GM10266 (cell line): ENCODE data around the gene MCM3AP.

Experiments
- DNase-seq: peaks from one replicate; pipeline ENCODE4 v3.0.0; 2012; ENCODE audit errors: extremely low spot score
- TF ChIP-seq, protein P1 (sequence below): IDR thresholded peaks from 2 replicates; pipeline ENCODE4 v1.5.1; 2012; ENCODE audit warnings: mild to moderate bottlenecking, low read depth; ENCODE audit not compliant: control insufficient read depth, insufficient read depth; ENCODE audit errors: missing control alignments

MCM3AP gene

GRCh38 chr21:46308431-46308830 lies 23.0 kb upstream of the MCM3AP start:
- DNase-seq = no peak
- TF ChIP-seq, protein P1, sequence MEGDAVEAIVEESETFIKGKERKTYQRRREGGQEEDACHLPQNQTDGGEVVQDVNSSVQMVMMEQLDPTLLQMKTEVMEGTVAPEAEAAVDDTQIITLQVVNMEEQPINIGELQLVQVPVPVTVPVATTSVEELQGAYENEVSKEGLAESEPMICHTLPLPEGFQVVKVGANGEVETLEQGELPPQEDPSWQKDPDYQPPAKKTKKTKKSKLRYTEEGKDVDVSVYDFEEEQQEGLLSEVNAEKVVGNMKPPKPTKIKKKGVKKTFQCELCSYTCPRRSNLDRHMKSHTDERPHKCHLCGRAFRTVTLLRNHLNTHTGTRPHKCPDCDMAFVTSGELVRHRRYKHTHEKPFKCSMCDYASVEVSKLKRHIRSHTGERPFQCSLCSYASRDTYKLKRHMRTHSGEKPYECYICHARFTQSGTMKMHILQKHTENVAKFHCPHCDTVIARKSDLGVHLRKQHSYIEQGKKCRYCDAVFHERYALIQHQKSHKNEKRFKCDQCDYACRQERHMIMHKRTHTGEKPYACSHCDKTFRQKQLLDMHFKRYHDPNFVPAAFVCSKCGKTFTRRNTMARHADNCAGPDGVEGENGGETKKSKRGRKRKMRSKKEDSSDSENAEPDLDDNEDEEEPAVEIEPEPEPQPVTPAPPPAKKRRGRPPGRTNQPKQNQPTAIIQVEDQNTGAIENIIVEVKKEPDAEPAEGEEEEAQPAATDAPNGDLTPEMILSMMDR = no peak

GRCh38 chr21:46307625-46308024 lies 22.2 kb upstream of the MCM3AP start:
- TF ChIP-seq, protein P1 = no peak
- DNase-seq = no peak

DNA sequence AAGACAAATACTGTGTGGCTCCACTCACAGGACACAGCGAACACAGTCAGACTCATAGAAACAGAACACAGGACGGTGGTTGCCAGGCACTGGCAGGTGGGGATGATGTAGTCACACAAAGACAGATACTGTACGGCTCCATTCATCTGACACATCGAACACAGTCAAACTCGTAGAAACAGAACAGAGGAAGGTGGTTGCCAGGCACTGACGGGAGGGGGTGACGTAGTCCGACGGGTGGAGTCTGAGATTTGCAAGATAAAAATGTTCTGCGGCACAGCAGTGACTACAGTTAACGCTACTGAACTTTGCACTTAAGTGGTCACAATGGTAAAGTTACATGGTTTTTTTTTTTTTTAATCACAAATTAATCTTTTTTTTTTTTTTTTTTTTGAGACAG lies 19.5 kb upstream of the MCM3AP start:
- DNase-seq = no peak

DNA sequence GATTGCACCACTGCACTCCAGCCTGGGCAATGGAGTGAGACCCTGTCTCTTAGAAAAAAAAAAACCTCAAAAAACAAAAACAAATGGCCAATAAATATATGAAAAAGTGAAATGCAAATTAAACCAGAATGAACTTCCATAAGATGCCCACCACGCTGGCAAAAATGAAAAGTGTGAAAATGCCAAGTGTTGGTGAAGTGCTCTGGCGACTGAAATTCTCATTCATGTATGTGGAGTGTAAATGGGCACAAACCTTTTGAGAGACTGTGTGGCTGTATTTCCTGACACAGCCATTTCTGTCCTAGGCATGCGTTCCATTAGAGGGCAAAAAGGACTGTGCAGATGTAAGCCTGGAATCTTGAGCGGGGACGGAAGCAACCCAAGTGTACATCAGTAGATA lies 19.0 kb upstream of the MCM3AP start:
- TF ChIP-seq, protein P1 = no peak
- no peak for DNase-seq

More for the DNA sequence above, 19.5 kb upstream of the MCM3AP start:
- TF ChIP-seq, protein P1 = no peak

- DNase-seq = no peak
- TF ChIP-seq, protein P1 = no peak
Measured at GRCh38 chr21:46301759-46302158, 16.3 kb upstream of the MCM3AP start.

DNA sequence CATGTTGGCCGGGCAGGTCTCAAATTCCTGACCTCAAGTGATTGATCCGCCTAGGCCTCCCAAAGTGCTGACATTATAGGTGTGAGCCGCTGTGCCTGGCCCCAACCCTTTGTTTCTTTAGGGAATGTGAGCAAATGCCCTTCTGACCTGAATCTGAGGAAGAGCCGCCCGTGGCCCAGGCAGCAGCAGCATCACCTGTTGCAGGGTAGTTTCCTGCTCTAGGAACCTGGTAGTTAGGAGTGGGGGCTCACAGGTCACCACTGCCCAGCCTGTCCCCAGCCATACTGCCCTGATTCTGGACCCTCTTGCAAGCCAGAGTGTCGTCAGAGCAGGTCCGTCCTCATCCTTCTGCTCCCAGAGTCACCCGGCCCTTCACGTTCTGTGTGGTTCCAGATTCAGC lies 13.8 kb upstream of the MCM3AP start:
- TF ChIP-seq, protein P1 = no peak

DNA sequence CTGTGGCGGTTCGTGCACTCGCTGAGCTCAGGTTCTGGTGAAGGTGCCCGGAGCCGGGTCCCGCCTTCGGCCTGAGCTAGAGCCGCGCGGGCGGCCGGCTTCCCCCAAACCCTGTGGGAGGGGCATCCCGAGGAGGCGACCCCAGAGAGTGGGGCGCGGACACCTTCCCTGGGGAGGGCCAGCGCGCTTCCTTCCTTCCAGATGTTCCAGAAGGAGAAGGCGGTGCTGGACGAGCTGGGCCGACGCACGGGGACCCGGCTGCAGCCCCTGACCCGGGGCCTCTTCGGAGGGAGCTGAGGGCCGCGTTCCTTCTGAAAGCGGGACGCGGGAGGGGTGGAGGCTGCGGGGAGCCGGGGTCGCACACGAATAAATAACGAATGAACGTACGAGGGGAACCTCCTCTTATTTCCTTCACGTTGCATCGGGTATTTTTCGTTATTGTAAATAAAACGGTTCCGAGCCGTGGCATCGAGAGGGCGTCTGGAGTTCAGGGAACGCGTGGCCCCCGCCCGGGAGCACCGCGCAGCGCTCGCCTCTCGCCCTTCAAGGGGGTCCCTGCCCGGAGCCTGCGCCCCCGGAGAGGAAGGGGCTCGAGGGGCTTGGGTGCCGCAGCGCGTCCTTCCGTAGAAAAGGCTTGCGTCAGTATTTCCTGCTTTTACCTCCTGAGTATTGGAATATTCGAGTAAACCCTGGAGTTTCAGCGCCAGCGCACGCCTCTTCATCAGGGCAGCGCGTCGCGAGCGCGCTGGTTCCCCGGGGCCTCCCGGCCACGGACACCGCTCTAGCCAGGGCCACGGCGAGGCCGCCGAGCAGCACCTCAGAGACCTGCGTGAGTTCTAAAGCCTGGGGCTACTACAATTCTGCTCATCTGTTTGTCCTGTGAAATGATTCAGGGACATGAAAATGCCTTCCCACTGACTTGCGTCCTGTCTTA lies 12.2 kb upstream of the MCM3AP start:
- no peak for DNase-seq
- TF ChIP-seq, protein P1 = no peak

More for the DNA sequence above, 13.8 kb upstream of the MCM3AP start:
- DNase-seq = no peak
